GM13976 (cell line): ENCODE results near the gene PDLIM4.

Experiments used
- DNase-seq: peaks from one replicate; pipeline ENCODE4 v3.0.0; 2012; ENCODE audit warnings: low spot score
- in situ Hi-C: fragments of 300-500 bp; cut with MboI; formaldehyde crosslinking; loops from one replicate; pipeline ENCODE4 v1.12.0; 2022; ENCODE audit warnings: low sequenced_read_pairs, mixed read lengths, inconsistent platforms; ENCODE audit not compliant: unreplicated experiment
- TF ChIP-seq, protein P1 (sequence below): IDR thresholded peaks from 2 replicates; pipeline ENCODE4 v1.5.1; 2012; ENCODE audit warnings: borderline replicate concordance, mild to moderate bottlenecking; ENCODE audit not compliant: insufficient read depth; ENCODE audit errors: extremely low read depth, missing control alignments, control extremely low read depth

The PDLIM4 gene

DNA sequence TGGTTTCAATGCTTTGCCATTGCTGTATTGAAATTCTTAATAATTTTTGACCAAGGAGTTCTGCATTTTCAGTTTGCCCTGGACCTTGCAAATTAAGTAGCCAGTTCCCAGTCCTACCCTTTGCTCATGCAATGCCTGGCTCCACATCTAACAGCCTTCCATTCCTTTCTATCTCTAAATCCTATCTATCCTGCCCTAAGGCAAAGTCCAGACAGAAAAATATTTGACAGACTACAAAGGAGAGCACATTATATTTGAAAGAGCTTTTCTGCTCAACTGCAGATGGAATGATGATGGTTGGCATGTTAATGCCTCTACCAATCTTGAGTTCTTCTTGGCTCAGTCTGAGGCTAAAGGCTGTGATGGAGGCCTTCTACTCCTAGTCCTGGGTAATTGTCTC is 52.2 kb downstream of the PDLIM4 start:
- no peak for DNase-seq
- TF ChIP-seq, protein P1, sequence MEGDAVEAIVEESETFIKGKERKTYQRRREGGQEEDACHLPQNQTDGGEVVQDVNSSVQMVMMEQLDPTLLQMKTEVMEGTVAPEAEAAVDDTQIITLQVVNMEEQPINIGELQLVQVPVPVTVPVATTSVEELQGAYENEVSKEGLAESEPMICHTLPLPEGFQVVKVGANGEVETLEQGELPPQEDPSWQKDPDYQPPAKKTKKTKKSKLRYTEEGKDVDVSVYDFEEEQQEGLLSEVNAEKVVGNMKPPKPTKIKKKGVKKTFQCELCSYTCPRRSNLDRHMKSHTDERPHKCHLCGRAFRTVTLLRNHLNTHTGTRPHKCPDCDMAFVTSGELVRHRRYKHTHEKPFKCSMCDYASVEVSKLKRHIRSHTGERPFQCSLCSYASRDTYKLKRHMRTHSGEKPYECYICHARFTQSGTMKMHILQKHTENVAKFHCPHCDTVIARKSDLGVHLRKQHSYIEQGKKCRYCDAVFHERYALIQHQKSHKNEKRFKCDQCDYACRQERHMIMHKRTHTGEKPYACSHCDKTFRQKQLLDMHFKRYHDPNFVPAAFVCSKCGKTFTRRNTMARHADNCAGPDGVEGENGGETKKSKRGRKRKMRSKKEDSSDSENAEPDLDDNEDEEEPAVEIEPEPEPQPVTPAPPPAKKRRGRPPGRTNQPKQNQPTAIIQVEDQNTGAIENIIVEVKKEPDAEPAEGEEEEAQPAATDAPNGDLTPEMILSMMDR, result no peak
- in situ Hi-C loops, result no loop called here

DNA sequence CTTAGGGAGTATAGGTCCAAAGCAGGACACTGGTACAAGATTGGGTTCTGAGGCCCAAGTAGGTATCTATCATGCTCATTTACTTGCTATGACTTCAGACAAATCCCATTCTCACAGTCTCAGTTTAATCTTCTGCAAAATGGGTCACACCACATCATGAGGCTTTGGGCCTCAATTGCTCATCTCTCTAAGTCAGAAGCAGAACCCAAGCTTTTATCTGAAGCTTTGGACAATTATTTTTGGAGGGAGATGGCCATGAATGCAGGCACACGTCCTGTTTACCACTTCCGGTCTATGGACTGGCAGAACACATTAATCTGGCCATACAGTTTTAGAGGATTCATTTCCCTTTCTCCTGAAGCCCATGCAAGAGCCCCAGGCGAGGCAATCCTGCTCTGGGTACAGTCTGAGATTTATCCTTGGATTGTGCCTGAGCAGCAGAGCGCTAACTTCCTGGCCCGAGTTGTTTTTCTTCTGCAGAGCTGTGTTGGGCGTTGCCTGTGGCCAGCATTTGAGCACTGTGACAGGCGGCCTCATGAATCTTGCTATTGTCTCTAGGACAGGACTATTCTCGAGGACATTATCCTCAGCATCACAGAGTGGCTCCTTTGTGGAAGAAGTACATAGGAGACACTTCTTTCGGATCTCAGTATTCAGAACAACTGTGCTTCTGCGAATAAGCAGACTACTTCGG is 52.8 kb downstream of the PDLIM4 start:
- TF ChIP-seq, protein P1, result no peak
- no peak for DNase-seq
- in situ Hi-C loops, result no loop called here

DNA sequence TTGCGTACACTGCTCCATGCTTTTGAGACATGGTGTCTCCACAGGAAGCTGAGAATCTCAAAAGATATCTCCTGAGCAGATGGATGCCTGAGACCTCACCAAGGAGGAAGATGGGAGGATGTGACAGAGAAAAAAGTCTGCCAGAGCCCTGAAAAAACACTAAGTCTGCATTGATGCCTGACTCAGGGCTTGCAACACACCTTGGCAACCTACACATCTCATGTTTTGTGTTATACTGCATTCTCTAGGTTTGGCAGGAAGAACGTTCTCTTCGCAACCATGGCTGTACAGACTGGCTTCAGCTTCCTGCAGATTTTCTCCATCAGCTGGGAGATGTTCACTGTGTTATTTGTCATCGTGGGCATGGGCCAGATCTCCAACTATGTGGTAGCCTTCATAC is 55.9 kb downstream of the PDLIM4 start:
- TF ChIP-seq, protein P1, result no peak
- in situ Hi-C loops, result no loop called here
- no peak for DNase-seq

DNA sequence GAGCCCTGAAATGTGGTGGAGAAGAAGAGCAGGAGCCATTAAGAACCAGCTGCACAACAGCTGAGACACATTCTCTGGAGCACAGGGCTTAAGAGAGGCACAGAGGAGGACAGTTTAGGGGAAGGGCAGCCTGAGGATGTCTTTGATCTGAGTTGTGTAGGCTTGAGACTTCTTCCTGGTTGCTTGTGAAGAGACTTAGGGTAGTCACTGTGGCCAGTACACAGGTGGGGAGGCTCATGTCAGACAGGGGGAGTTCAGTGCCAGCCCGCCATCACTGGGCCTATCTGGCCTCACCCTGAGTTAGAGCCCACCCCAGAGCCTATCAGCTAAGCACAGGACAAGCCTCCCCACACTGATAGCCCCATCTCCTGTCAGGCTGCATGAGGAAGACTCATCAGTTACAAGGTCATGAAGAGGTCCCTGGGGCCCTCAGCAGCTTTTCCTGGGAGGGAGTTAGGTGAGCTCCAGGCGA is 56.5 kb downstream of the PDLIM4 start:
- in situ Hi-C loops, result no loop called here
- no peak for DNase-seq
- TF ChIP-seq, protein P1, result no peak

DNA sequence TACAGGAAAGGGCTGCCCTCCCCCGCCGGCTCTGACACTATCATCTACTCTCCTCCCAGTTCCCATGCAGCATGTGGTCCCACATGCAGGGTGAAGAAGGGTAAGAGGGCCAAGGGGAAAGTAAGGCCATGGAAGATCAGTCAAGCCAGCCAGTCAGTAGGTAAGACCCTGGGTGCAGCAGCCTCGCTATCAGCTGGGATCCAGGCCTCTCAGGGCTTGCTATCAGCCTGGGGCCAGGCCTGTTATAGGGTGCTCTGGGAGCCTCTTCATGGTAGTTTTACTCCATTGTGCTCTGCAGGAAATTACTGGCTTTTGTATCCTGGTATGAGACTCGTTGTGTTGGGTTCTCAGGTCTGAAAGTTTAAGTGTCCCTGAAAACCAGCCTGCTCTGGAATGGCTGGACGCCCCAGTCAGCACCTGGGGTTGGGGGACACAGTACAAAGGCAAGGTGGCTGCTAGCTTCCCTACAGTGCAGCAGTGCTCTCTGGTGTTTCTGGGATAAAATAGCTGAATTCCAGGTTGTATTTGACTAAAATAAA is 58.1 kb downstream of the PDLIM4 start:
- DNase-seq, result no peak
- TF ChIP-seq, protein P1, result no peak
- in situ Hi-C loops, result no loop called here

DNA sequence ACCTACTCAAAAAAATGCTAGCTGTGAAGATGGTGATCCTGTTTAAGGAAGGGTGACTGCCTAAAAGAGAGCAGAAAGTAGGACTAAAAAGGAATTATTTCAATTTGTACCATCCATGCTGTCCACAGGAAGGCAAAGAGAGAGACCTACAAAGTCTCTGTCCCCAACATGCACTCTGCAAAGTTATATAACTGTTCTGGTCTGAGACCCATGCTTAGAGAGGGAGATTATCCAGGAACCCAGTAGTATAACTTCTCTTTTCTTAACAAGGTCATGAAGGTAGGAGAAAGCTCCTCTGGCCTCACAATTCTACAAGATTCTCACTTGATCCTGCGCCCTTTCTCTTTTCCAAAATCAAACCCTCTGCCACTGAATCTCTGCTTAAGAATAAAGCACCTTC is 62.5 kb downstream of the PDLIM4 start:
- no peak for DNase-seq
- in situ Hi-C loops, result no loop called here
- TF ChIP-seq, protein P1, result no peak
